Epithelial cell of prostate (primary cell): Measurements from ENCODE around the gene ZNF230.

Experiments
- DNase-seq: peaks from one replicate; pipeline ENCODE4 v3.0.0-alpha.2; 2011; ENCODE audit warnings: low read depth, low spot score
- H3K27ac ChIP-seq: fragments of 450-650 bp; 2 replicates; pipeline ENCODE4 v1.5.1; 2017; ENCODE audit warnings: mild to moderate bottlenecking

ZNF230 gene

GRCh38 chr19:44002566-44003460, at the start of gene ZNF230:
TSS of gene ZNF230 (plus strand) at chr19:44002957. CDS start at chr19:44007079, 4,122 bp downstream.
- peak within 1 kb of the TSS; percentile 17 for H3K27ac ChIP-seq
- DNase-seq, result peak; percentile 78

GRCh38 chr19:43956827-43957226, 45.9 kb upstream of the ZNF230 start:
- DNase-seq, result no peak
- no peak overlapping the region for H3K27ac ChIP-seq

- no peak overlapping the region for H3K27ac ChIP-seq
- no peak for DNase-seq
Observed at GRCh38 chr19:43957891-43958290, 44.9 kb upstream of the ZNF230 start.

DNA sequence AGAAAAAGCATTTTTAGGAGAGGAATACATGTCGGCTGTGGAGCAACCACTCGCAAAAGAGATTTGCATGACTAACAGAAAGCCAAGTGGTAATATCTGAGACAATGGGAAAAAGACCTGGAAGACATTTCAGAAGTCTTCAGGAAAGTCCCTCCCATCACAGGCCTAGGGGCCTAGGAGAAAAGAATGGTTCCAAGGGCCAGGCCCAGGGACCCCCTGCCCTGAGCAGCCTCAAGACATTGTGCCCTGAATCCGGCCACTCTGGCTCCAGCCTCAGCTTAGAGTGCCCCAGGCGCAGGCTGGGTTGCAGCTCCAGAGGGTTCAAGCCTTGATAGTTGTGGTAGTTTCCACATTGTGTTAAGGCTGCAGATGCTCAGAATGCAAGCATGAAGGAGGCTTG, 42.3 kb upstream of the ZNF230 start:
- no peak for DNase-seq
- no peak overlapping the region for H3K27ac ChIP-seq

GRCh38 chr19:43966079-43966694, 36.6 kb upstream of the ZNF230 start:
- no peak overlapping the region for H3K27ac ChIP-seq
- DNase-seq, result no peak

GRCh38 chr19:43976732-43977131, 26.0 kb upstream of the ZNF230 start:
- no peak overlapping the region for H3K27ac ChIP-seq
- no peak for DNase-seq

DNA sequence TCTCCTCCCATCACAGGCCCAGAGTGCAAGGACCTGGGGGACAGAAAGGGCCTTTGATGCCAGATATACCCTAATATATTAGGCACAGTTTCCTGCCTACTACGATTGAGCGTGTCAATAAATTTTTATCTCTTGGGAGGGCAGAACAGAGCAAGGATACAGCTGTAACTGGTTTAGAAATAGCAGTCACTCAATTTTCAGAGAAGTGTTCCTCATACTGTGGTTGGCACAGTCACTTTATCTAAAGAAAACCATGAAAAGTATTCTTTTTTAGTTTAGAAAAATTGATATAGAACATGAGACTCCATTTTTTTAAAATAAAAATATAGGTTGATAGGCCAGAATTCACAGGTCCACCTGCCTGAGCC, 19.2 kb upstream of the ZNF230 start:
- DNase-seq, result no peak
- no peak overlapping the region for H3K27ac ChIP-seq

GRCh38 chr19:43983912-43984686, 18.7 kb upstream of the ZNF230 start, which contains the start of gene ZNF155:
TSS of gene ZNF155 (plus strand) at chr19:43984188. CDS start at chr19:43988544, 4,356 bp downstream.
- peak; percentile 73 for DNase-seq
- peak within 1 kb of the TSS; percentile 35 for H3K27ac ChIP-seq

GRCh38 chr19:43984687-43985000, 18.1 kb upstream of the ZNF230 start:
- H3K27ac ChIP-seq, result no peak overlapping the region
- no peak for DNase-seq

DNA sequence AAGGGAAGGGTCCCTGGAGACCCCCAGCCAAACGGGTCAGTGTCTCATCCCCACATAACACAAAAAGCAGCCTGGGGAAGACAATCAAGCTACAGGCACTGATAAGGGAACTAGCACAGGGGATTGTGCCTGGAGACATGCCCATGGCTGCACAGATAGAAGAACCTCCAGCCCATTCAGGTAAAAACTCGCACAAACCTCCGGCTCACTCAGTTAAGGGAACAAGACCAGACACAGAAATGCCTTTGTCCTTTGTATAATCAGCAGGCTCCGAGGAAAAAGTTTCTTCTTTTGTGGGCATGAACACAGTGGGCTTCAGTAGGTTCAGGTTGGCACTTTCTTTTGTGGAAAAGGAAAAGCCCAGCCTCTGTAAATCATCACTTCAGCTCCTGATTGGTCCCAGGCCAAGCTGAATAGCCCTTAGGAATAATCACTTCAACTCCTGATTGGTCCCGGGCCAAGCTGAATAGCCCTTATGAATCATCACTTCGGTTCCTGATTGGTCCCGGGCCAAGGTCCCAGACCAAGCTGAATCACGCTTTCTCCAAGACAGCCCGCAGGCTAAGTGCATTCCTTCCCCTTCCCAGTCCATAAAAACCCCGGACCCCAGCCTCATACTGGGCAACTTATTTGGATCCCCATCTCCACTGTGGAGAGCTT, 5.0 kb upstream of the ZNF230 start:
- peak; percentile 14 for DNase-seq
- peak overlapping the region; percentile 48 for H3K27ac ChIP-seq

GRCh38 chr19:44002212-44002565, 568 bp upstream of the ZNF230 start:
- DNase-seq, result no peak
- peak overlapping the region; percentile 17 for H3K27ac ChIP-seq

- peak overlapping the region; percentile 17 for H3K27ac ChIP-seq
- DNase-seq, result no peak
Observed at GRCh38 chr19:44003461-44004009, 778 bp downstream of the ZNF230 start.

DNA sequence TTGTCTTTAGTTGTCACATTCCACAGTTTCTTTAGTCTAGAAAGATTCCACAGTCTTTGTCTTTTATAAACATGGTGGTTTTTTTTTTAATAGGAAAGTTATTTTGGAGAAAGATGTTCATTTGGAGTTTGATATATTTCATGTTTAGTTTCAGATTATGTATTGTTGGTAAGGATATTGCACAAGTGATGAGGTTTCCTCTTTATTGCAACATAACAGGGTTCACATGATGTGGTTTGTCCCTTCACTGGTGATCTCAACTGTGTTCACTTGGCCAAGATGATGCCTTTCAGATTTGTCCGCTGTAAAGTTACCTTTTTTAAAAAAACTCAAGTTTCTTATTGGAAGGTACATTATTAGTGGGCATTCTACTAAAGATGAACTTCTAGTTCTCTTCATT, 3.2 kb downstream of the ZNF230 start:
- DNase-seq, result no peak
- H3K27ac ChIP-seq, result no peak overlapping the region

DNA sequence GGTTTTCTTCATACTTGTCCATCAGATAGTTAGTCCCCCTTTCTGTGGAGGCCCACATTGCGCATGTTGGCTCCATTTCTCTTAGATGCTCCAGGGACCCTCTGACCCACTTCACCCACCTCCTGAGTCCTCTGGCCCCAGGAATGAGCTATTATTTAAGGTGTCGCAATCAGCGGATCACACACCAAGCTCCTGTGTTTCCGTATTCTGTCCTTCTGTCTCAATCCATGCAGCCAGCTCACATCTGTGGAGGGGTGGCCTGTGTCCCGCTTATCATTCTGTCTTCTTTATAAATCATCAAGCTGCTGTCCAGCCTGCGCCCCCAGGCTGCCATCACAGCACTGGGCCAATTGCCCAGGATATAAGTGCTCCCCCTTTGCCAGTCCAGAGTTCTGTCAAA, 4.7 kb downstream of the ZNF230 start:
- no peak overlapping the region for H3K27ac ChIP-seq
- no peak for DNase-seq

- DNase-seq, result no peak
- H3K27ac ChIP-seq, result no peak overlapping the region
Observed at GRCh38 chr19:44010468-44010867, 7.7 kb downstream of the ZNF230 start.

- DNase-seq, result no peak
- H3K27ac ChIP-seq, result no peak overlapping the region
Observed at GRCh38 chr19:44019498-44019897, 16.7 kb downstream of the ZNF230 start.

GRCh38 chr19:44021221-44021620, 18.5 kb downstream of the ZNF230 start:
- H3K27ac ChIP-seq, result no peak overlapping the region
- DNase-seq, result no peak

- no peak overlapping the region for H3K27ac ChIP-seq
- DNase-seq, result no peak
Observed at GRCh38 chr19:44024900-44025216, 22.1 kb downstream of the ZNF230 start.

DNA sequence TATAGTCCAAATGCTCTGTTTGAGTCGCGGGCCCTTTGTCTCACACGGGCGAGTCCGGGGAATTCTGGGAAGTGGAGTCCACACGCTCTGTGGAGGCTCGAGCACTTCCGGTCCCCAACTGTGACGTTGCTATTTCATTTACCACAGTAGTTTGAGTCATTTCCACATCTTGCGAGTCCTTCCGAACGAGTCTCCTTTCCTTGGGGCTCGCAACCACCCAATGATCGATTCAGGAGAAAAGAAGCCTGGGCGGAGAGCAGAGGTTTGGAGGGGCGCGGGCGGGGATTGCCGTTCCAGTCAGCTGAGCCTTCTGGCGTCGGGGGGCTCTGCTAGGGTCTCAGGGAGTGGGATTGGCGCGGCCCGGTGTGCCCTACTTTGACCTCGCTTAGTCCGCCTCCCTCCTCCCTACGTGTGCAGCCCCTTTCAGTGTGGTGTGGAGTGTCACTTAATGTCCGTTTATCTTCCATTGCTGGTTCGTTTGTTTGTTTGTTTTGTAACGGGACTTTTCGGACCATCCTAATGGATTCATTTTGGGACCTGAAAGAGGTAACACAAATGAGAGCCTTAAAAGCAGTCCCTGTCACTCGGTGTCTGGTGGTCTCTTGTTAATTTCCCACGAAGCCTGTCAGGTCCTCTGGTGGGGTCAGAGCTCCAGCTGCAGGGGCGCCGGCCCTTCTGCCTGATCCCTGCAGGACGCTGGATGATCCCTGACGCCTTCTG, 22.6 kb downstream of the ZNF230 start, which contains the start of gene ZNF222:
ZNF222 (plus strand) TSS at position 163 of the 720 bp plus-strand sequence; CDS start at position 221, 58 bp downstream.
- peak within 1 kb of the TSS; percentile 16 for H3K27ac ChIP-seq
- peak; percentile 27 for DNase-seq

DNA sequence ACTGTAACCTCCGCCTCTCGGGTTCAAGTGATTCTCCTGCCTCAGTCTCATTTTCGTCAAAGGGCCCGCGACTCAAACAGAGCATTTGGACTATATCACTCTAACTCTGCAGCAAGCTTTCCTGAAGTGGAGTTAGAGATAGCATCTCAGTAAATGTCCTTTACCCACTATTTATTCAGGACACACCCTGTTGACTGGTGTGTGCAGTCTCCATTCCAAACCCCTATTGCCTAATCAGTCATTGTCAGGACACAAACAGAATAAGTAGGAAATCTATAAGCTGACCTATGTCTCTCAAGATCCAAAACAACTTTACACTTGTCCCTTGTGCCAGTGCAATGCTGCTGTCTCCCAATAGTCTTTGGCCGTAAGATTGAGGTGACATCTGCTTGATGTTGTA, 23.9 kb downstream of the ZNF230 start:
- no peak for DNase-seq
- no peak overlapping the region for H3K27ac ChIP-seq
